GM20431 (cell line): Measurements from ENCODE around the gene GNG2.

ENCODE experiments used
- in situ Hi-C: fragments of 300-500 bp; cut with MseI, MboI; formaldehyde crosslinking; loops from one replicate; pipeline ENCODE4 v1.15.0; 2020; ENCODE audit warnings: low sequenced_read_pairs; ENCODE audit not compliant: unreplicated experiment

The GNG2 gene

DNA sequence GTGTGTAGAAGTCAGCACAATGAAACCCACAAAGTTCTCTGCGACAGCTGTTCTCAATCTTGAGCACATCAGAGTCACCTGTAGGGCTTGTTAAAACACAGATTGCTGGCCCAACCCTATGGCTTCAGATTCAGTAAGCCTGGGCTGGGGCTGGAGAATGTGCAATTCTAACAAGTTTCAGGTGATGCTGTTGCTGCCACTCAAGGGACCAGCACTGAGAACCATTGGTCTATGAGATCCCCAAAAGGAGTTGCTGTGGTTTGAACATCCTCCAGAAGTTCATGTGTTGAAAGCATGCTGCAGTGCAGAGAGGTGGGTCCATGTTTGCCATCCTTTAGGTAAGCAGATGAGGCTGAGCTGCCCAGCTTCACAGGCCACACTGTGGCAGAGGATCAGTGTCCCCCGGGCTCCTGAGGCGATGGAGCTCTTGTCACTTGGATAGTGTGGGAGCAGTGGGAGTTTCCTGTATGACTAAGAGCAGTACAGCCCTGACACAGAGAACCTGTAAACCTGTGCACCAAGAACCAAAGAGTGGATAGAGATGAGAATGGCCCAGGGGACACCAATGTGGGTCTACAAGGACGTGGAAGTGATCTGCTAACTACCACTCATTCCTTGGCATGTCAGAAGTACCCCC is 120.9 kb downstream of the GNG2 start:
- in situ Hi-C loops, result no loop called here

DNA sequence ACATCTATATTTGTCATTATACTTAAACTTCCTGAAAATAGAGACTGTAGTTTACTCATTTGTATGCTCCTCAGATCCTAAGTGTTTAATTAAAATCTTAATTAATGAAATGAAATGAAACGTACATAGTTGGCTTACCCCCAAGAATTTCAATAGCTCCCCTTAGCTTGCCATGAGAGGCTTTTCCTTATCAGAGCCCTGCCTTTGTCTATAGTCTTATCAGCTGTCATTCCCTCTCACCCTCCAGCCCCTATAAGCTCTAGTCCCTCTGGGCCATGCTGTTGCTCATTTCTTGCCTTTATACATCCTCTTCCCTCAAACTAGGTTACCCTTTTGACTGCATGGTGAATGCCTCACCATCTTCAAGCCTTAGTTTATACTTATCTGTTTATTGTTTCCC is 127.8 kb downstream of the GNG2 start:
- in situ Hi-C loops, result no loop called here

DNA sequence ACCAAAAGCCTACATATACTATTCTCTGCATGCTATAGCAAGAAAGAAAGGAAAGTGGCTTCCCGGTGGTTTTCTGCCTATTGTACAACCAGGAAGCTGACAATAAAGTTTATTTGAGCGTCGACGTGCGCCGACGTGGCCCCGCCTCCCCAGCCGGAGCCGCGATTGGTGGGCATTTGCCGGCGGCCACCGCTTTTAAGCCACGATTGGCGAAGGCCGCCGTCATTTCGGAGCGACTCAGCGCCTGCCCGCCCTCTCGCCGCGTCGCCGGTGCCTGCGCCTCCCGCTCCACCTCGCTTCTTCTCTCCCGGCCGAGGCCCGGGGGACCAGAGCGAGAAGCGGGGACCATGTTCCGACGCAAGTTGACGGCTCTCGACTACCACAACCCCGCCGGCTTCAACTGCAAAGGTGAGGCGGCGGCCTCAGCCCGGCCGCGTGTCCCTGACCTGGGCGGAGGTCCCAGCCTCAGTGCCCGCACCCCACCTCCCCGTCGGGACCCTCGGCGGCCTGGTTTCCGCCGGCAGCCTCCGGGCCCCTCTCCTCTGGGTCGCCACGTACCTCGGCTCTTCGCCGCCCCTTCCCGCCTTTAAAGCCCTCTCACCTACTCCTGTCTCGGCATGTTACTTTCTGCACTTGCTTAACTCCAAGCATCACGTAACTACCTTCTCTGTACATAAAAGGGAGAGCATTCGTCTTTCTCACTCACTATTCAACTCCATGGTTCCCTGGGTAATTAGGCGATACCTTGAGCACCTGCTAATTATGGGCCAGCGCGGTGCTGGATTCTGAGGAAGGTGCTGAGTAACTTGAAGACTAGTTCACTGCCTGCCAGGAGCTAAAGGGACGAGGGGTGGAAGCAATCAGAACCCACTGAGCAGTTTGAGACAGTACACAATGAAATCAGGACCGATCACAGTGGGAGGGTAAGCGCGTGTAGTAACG is 129.2 kb downstream of the GNG2 start, which contains the start of gene RTRAF:
Gene RTRAF, plus strand, starts transcription at position 254 of the 942 bp plus-strand sequence. Its CDS starts 94 bp downstream, at position 348.
- in situ Hi-C loops, result no loop called here

DNA sequence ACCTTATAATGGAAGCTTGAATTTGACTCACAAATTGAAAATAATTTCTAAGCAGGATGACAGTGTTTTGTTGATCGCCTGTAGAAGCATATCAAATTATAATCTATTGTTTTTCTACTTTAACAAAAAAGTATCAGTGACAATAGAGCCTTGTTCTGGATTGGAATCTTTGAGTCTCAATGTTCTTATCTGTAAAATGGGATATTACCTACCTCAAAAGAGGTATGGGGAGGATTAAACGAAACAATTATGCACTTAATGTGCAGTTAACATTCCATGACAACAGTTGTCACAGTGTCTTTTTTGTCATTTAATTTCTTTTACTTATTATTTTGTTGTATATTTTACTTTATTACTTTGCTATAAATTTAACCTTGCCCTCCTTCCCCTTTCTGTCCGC is 130.1 kb downstream of the GNG2 start:
- in situ Hi-C loops, result no loop called here

DNA sequence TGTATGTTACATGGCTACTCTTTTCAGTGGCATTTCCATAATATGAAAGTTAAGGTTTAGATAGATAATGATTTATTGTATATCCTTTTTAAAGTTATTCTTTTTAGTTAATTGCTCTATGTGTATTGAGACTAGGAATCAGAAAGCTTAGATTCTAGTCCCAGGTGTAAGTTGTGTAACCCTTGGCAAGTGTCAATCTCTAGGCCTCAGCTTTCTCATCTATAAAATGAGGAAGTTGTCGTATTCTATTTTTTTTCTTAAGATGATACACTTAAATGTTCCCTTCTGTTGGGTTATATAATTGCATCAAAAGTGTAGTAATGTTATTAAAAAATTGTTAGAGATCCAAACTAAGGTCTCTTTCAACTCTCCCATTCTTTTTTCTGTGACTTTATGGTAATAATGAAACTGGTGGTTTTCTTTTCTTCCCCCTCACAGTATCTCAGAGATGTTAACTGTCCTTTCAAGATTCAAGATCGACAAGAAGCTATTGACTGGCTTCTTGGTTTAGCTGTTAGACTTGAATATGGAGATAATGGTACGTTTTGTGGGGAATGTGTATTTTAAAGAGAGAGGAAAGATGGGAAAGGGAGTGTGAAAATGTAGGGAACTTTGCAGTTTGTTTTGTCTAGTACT is 133.0 kb downstream of the GNG2 start:
- in situ Hi-C loops, result no loop called here

DNA sequence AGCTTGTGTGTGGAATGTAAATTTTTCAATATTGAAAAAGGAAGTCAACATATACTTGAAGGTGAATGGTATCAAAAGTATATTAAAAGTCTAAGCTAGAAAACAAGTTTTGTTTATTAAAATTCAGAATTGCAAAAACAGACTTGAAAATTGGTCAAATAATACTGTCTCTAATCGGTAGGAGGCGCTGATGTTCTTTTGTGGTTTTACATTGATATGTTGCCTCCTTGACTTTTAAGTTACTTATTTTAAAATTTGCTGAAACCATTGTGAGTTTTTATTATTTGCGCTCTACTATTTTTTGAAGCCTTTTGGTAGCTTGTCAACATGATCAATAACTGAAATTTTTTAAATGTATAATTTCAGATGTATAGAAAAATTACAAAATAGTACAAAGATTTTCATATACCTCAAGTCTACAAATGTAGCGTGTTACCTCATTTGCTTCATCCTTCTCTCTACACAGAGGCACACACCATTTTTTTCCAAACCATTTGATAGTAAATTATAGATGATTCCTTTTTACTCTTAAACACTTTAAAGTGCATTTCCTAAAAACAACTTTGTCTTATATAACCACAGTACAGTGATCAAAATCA is 135.8 kb downstream of the GNG2 start:
- in situ Hi-C loops, result no loop called here

DNA sequence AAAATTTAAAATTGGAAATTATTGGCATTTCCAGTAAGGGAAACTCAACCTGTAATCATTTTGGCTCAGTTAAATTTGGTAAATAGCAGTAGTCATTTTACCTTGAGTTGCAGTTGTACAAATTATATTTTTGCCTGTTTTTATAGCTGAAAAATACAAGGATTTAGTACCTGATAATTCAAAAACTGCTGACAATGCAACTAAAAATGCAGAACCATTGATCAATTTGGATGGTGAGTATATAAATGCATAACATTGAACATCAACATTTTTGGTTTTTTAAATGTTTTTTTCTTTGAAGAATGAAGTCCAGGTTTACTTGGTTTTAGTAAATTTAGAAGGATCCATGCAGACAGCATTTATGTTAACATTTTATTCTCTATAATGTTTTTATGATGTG is 137.9 kb downstream of the GNG2 start:
- in situ Hi-C loops, result no loop called here

DNA sequence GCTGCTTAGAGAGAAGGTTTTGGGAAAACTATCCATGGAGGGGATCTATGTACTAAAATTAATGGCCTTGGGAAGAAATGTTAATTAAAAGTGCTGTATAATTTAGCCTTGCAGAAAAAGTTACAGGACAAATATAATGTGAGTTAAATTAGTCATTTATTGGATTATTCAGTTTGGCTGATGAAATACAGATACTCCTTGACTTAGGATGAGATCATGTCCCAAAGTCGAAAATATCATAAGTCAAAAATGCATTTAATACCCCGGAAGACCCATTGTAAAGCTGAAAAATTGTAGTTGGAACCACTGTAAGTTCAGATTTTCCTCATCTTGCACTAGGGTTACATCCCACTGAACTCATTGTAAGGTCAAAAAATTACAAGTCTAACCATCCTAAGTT is 138.7 kb downstream of the GNG2 start:
- in situ Hi-C loops, result no loop called here

DNA sequence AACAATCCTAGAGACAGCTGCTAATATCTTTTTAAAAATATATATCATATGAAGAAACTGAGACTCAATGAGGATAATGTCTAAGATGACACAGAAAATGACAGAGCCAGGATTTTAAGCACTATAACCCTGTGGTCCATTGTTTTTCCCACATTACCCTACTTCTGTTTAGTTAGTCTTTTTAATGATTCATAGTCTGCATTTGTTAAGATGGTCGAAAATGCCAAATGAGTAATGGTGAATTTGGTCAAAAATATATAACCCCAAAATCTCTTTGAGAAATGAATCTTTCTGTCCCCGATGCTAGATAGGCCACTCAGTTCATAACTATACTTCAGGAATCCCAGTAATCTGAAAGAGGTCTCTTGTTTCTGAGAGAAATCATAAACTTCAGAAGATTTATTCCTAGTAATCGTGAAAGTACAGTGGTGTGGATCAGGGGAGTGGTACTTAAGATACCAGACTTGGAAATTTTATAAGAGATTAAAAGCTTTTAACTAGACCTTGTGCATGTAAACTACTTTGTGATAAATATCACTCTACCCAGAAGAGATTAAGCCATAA is 139.7 kb downstream of the GNG2 start:
- in situ Hi-C loops, result no loop called here

DNA sequence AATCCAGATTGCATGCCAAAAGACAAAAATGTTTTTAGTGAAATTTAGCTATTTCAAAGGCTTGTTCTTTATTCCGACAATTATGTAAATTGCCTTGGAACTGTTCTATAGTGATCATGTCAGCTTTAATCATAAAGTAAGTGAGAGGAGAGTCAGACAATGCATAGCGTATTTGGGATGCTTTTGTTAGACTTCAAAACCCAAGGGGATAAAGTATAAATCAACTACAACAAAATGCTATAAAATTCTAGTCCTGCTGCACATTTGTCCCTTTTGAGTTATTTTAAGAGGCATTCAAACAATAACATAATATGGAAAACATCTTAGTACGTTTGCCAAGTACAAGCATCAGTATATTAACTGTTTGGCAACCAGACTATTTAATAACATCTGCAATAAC is 140.3 kb downstream of the GNG2 start:
- in situ Hi-C loops, result no loop called here

DNA sequence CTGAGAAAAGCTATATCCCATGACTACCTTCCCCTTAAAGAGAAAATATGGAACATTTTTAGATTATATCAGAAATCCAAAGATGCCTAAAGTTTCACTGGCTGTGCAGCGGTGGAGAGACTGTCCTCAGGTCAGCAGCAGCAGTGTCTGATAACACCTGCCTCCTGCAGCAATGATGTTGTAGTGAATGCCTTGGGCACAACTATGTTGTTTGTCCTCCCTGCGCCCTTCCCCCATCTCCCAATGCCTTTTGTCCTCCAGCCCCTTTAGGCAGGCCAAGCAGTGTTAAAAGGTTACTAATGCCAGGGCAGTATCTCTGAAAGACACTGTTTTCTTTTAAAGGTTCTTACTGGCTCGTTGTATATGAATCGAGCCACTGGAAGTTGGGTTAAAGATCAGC is 142.1 kb downstream of the GNG2 start:
- in situ Hi-C loops, result no loop called here

DNA sequence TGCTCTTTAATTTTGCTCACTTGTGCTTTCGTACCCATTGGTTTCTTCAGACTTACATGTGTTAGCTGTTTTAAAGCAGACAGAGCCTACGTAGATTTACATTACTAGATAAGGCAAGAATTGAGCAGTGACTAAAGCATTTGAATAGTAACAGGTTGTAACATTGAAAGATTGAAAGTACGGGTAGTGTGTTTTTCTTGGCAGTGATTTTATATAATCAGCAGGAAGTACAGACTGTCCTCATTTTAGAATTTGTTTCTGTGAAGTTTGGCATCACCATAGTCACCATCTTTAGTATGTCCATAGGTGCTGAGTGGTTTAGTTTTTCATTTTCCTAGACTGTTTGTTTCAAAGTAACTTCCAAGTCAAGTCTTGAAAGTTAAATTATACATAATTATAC is 142.9 kb downstream of the GNG2 start:
- in situ Hi-C loops, result no loop called here

DNA sequence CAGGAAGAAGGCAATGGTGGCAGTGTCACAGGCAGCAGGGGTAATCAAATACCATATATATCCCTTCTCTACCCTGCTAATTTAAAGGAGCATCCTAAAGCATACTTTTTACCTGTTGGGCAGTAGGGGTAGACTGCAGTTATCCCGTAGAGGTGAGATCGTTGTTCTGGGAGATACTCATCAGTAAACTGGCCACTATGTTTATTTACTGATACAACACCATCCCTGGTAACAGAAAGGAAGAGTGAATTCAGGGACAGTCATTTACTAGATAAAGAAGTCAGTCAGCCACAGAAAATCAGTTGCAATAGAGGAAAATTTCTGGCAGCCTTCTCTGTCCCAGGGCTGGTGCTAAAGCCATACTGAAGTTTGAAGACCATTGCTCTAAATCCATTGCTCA is 145.2 kb downstream of the GNG2 start:
- in situ Hi-C loops, result no loop called here

DNA sequence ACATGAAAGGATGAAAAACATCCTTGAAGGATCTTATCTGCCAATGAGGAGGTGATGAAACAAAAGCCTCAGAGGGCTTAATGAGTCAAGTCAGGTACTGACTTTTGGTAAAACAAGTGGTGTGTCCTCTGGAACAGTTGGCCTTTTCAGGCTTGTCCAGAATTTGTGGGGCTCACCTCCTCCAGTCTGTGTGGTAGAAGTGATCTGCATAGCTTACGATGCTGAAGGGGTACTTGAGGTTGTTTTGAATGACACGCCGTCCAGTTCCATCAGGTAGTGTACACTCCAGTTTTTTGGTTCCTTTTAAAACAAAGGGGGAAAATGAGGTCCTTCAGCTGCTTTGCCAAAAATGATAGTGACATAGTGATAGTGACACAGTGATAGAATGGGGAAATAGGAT is 145.9 kb downstream of the GNG2 start:
- in situ Hi-C loops, result no loop called here

DNA sequence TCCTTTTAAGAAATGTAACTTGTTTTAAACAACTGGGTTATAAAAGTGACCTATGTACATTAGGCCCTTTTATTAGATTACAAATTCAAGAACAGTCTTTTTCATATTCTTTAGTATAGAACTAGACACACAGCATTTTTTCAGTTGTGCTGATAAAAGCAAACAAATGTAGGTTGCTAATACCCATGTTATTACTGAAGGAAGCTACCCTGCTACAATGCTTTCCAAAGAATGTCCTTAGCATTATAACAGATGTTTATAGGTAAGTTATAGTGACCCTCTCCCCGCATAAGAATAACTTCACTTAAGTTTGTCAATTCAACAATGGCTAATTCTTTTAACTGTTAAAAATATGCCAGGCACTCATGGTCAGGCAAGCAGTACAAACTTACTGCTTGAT is 146.8 kb downstream of the GNG2 start:
- in situ Hi-C loops, result no loop called here

DNA sequence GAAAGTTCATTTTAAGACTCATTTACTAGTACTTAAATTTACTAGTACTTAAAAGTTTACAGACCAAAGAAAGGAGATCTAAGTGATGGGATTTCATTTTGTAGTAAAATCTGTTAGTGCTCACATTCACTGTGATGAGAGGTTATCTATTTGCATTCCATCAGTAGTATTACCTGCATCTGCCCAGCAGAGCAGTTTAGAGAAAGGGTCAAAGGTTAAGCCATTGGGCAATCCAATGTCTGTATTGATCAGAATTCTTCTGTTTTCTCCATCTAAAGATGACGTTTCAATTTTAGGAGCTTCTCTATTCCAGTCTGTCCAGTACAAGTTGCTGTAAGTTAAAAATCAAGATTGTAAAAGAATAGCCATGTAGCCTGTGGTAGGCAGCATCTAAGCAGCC is 147.2 kb downstream of the GNG2 start:
- in situ Hi-C loops, result no loop called here

DNA sequence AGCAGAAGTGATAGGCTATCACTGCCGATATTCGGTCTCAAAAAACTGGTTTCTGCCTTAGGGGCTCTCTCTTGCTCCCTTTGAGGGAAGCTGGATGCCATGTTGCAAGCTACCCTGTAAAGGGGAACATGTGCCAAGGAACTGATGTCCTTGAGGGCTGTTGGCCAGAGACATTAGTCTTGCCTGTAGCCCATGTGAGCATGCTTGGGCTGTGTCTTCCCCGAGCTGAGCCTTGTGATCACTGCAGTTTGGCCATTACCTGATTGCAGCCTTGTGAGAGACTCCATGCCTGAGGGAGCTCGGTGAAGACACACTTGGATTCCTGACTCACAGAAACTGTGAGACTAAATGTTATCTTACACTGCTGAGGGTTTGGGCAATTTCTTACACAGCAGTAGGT is 147.7 kb downstream of the GNG2 start:
- in situ Hi-C loops, result no loop called here

DNA sequence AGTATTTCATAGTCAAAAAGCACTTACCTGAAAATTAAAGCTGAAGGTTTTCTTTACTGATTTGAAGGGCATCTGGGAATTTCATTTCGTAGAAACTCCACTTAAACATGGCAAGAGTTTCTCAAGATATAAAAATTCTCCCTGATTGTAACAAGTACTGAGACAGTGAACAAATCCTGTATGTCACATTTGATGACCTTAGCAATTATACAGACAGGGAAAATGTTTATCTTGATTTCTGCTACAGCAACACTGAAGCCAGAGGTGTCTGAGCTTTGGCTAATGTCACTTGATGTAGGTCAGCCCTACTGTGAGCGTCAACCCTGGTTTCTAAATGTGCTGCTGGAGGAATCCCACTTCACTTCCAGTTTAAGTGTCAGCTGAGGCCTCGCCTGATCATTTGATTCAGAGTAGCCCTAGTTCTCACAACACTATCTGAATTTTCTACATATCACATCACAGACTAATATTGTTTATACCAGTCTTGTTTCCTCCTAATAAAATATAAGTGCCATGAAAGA is 149.8 kb downstream of the GNG2 start:
- in situ Hi-C loops, result no loop called here

DNA sequence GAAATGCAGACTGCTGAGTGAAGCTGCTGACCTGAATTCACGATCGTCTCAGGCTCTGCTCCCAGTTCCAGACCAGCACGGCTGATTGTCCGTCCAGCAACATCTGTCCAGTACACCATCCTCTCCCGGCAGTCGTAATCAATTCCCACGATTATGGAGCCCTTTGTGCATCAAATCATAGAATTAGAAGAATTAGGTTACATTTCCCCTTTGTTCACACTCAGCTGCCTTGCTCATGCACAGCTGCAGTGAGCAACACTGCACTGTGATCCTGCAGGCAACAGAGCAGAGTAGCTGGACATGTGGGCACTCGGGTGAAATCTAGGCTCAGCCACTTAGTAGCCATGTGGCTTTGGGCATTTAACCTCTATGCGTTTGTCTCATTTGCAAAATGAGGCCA is 151.1 kb downstream of the GNG2 start:
- in situ Hi-C loops, result no loop called here

DNA sequence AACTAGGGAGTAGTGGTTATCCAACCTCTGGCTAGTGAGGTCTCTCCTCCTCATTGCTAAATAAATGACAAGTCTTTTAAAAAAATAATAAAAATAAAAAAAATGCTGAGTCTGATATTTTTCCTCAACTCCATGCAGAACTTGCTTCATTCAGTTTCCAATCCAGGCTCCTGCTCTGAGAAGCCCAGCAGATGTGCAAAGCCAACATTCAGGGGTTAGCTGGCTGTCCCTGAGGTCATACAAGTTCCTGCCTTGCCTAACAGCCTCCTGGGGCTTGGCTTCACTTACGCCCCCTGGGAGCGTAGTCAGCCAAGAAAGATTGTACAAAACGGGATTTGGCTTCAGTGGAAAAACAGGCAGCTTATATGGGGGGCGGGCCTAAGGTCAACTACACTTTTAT is 152.2 kb downstream of the GNG2 start:
- in situ Hi-C loops, result no loop called here
